Thymus (tissue), 11 donors: ENCODE data around the gene ADCK1. TPM values are rescaled to one million over a fixed set of nuclear protein-coding genes. Genes with fewer than 3 reads are reported as not detected.

Experiments used
- DNase-seq, 9 donors: peaks; one replicate each; pipeline ENCODE4 v3.0.0-alpha.2; 2013; ENCODE audit warnings: low spot score in 9 of 9, low read depth in 6 of 9, missing footprints in 1 of 9
- H3K27ac ChIP-seq, 2 donors: one replicate each; pipeline ENCODE4 v1.5.1; 2013; ENCODE audit warnings: control low read depth in 1 of 2, low read depth in 1 of 2, low read length in 1 of 2, mild to moderate bottlenecking in 1 of 2, moderate library complexity in 1 of 2
- H3K27me3 ChIP-seq, 2 donors: one replicate each; pipeline ENCODE4 v1.5.1; 2013; ENCODE audit warnings: low read length in 1 of 2; ENCODE audit not compliant: control insufficient read depth in 2 of 2, insufficient read depth in 1 of 2
- H3K36me3 ChIP-seq, 2 donors: one replicate each; pipeline ENCODE4 v1.5.1; 2013; ENCODE audit warnings: low read length in 1 of 2, mild to moderate bottlenecking in 1 of 2, moderate library complexity in 1 of 2; ENCODE audit not compliant: control insufficient read depth in 2 of 2, insufficient read depth in 2 of 2
- H3K4me1 ChIP-seq, 2 donors: one replicate each; pipeline ENCODE4 v1.5.1; 2013; ENCODE audit warnings: low read length in 2 of 2; ENCODE audit not compliant: control insufficient read depth in 2 of 2, insufficient read depth in 2 of 2
- H3K4me3 ChIP-seq, 2 donors: one replicate each; pipeline ENCODE4 v1.5.1; 2013; ENCODE audit warnings: low read length in 2 of 2, control low read depth in 1 of 2, mild to moderate bottlenecking in 1 of 2
- H3K9me3 ChIP-seq, 2 donors: one replicate each; pipeline ENCODE4 v1.5.1; 2013; ENCODE audit warnings: low read length in 1 of 2, mild to moderate bottlenecking in 1 of 2; ENCODE audit not compliant: control insufficient read depth in 2 of 2, insufficient read depth in 1 of 2
- WGBS: extraction: QIAGEN DNeasy Blood & Tissue Kit; methylation state at CpG from one replicate; pipeline ENCODE4 v1.1.7; 2013; 5-methylcytosine and 5-hydroxymethylcytosine counted together
- polyA plus RNA-seq: library from polyadenylated mRNA; stranded (reverse); fragments of 200-250 nt; gene quantifications from one replicate; pipeline ENCODE4 v1.2.3, GENCODE V29; 2013
- total RNA-seq: library from RNA; stranded (reverse); fragments of 120-200 nt; gene quantifications from one replicate; pipeline ENCODE4 v1.2.4, GENCODE V29; 2013
- donor health status: healthy.

The ADCK1 gene
- total and polyA plus RNA-seq, 2 donors: 2.8 to 8.7 TPM

DNA sequence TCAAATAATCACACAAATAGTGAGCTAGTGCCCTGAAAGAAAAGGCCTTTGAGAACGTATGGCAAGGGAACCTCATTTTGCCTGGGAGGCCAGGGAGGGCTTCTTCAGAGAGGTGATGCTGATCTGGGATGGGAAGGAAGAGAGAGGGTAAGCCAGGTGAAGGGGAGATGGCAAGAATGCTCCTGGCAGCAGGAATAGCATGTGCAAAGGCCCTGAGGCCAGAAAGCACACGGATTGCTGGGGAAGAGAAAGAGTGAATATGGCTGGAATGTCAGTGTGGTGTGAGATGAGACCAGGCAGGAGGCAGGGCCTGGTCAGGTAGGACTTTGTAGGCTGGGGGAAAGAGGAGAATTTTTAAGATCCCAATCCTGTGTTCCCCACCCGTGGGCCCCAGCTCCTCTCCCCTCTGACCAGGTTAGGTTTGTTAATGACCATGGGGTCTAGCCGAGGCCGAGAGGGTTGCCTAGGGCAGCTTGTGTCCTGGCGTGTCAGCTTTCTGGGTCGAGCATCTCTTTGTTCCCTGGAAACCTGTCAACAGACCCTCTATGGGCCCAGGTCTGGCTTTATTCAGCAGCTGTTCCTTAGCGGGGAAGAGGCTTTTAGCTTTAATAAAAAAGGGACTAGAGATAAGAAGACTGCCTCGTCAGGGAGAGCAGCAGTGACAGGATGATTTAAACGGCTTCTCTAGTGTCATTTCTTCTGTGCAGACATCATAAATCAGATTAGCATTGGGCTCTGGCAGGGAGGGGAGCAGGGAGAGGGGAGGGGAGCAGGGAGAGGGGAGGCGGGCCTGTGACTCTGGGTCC lies 123.4 kb downstream of the ADCK1 start:
- whole genome bisulfite sequencing: 89% methylated on average over 11 of the region's 11 CpGs
- no peaks in the 10 kb centered on the region for H3K36me3 ChIP-seq
- H3K4me3 ChIP-seq: no peak overlapping the region
- H3K9me3 ChIP-seq: no peaks in the 10 kb centered on the region
- H3K27me3 ChIP-seq: no peaks in the 10 kb centered on the region
- no peak overlapping the region for H3K27ac ChIP-seq
- no peak for DNase-seq
- H3K4me1 ChIP-seq: no peaks in the 10 kb centered on the region

DNA sequence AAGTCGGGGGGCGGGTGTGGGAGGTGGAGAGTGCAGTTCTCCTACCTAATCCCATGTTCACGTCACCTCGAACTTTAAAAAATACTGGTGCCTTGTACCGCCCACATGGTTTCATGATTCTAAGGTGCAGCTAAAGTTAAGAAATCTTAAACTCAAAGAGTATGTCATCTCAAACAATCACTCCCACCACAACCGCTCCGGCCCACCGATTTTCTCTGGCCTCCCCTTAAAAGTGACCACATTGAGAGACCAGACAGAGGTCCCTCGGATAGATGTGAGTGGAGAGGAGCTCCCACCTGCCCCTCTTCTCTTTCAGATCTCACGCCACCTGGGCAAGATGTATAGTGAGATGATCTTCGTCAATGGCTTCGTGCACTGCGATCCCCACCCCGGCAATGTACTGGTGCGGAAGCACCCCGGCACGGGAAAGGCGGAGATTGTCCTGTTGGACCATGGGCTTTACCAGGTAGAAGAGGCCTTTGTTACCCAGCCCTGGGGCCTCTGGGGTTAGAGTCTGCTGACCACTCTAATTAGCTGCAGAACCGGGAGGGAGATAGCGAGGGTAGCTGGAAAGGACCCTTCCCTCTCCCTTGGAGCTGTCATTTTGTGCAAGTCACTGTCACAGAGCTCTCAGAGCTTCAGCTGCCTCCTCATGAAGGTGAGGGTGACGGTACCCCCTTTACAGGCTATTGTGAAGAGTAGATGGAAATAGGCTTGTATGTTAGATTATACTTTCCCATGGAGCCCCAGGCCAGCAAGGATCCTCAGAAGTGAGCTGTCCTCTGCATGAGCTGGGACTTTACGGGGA lies 124.4 kb downstream of the ADCK1 start:
- Histone ChIP-seq H3K4me1 (no peaks in the 10 kb centered on the region), H3K27me3 (no peaks in the 10 kb centered on the region), H3K9me3 (no peaks in the 10 kb centered on the region), H3K27ac (no peak overlapping the region), H3K4me3 (no peak overlapping the region), H3K36me3 (no peaks in the 10 kb centered on the region)
- no peak for DNase-seq
- 98% methylated on average over 22 of the region's 22 CpGs for WGBS

DNA sequence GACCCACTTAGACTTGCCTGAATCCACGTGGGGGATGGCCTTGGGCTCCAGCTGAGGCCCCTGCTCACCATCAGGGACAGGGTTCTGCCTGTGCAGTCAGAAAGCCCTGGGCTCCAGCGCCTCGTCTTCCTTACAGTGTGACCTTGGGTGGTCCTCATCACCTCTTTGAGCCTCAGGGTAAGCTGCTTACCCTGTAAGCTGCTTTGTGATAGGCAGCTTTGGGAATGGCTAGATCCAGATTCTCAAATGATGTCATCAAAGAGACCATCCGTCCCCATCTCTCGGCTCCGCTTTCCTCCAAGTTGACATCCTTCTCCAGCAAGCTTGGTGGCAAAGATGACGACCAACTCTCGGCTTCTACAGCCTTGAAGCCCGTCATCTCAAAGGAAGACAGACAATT lies 127.0 kb downstream of the ADCK1 start:
- 97% methylated on average over 9 of the region's 9 CpGs for WGBS
- Histone ChIP-seq H3K9me3 (no peaks in the 10 kb centered on the region), H3K36me3 (no peaks in the 10 kb centered on the region)

DNA sequence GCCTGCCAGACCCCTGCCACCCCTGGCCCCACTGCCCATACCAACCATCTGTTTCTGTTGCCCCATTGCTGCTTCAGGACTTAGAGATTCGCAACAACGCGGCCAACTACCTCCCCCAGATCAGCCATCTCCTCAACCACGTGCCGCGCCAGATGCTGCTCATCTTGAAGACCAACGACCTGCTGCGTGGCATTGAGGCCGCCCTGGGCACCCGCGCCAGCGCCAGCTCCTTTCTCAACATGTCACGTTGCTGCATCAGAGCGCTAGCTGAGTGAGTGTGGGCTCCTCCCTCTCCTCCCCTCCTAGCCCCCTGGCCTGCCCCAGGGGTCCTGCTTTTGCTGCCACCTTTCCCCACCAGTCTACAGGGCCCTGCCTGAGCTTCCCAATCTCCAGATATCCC lies 131.5 kb downstream of the ADCK1 start:
- H3K36me3 ChIP-seq: peaks cover 2 to 11% of the 10 kb centered on the region in 2 donors
- H3K27ac ChIP-seq: no peak overlapping the region
- DNase-seq: no peak
- no peaks in the 10 kb centered on the region for H3K4me1 ChIP-seq
- H3K27me3 ChIP-seq: no peaks in the 10 kb centered on the region
- H3K4me3 ChIP-seq: no peak overlapping the region
- WGBS: 98% methylated on average over 14 of the region's 14 CpGs
- peaks cover 1 to 7% of the 10 kb centered on the region in 2 donors for H3K9me3 ChIP-seq

More for the DNA sequence above, 127.0 kb downstream of the ADCK1 start:
- Histone ChIP-seq H3K27me3 (no peaks in the 10 kb centered on the region), H3K4me3 (no peak overlapping the region), H3K27ac (no peak overlapping the region), H3K4me1 (no peaks in the 10 kb centered on the region)
- DNase-seq: no peak

DNA sequence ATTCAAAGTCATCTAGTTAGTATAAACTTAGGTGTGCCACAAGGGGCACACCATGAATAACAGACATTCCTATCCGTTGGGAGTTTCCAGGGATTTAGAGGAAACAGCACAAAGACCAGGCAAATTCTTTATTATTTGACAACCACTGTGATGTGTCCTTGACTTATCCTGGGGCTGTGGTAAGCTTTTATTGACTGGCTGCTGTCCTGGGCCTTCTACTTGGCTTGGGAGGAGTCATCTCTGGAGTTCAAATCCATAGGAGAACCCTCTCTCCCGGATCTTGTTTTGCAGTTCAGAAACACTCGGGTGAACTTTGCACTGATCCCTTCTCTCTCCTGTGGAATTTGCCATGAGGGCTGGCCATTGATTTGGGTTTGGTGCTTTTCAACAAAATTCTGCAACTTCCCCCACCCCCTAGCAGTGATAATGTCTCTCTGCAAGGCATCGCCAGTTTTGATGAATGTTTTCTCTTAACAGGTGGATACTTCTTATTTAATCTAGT lies 136.3 kb downstream of the ADCK1 start:
- over 99% methylated on average over 4 of the region's 4 CpGs for WGBS
- Histone ChIP-seq H3K9me3 (peaks cover 1 to 7% of the 10 kb centered on the region in 2 donors), H3K27ac (no peak overlapping the region), H3K4me3 (no peak overlapping the region), H3K36me3 (peaks cover 2 to 11% of the 10 kb centered on the region in 2 donors), H3K4me1 (no peaks in the 10 kb centered on the region), H3K27me3 (no peaks in the 10 kb centered on the region)
- no peak for DNase-seq

DNA sequence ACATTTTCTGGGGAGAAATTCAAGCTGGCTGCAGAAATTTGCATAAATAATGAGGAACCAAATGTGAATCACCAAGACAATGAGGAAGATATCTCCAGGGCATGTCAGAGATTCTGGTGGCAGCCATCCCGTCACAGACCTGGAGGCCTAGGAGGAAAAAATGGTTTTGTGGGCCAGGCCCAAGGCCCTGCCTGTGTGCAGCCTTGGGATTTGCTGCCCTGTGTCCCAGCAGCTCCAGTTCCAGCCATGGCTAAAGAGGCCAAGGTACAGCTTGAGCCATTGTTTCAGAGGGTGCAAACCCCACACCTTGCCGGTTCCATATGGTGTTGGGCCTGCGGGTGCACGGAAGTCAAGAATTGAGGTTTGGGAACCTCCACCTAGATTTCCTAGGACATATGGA lies 147.5 kb downstream of the ADCK1 start:
- H3K9me3 ChIP-seq: peaks cover 2 to 7% of the 10 kb centered on the region in 2 donors
- DNase-seq: no peak
- H3K4me3 ChIP-seq: no peak overlapping the region
- H3K27ac ChIP-seq: no peak overlapping the region
- 72% methylated on average over 4 of the region's 4 CpGs for WGBS
- H3K36me3 ChIP-seq: no peaks in the 10 kb centered on the region
- H3K27me3 ChIP-seq: no peaks in the 10 kb centered on the region
- no peaks in the 10 kb centered on the region for H3K4me1 ChIP-seq

DNA sequence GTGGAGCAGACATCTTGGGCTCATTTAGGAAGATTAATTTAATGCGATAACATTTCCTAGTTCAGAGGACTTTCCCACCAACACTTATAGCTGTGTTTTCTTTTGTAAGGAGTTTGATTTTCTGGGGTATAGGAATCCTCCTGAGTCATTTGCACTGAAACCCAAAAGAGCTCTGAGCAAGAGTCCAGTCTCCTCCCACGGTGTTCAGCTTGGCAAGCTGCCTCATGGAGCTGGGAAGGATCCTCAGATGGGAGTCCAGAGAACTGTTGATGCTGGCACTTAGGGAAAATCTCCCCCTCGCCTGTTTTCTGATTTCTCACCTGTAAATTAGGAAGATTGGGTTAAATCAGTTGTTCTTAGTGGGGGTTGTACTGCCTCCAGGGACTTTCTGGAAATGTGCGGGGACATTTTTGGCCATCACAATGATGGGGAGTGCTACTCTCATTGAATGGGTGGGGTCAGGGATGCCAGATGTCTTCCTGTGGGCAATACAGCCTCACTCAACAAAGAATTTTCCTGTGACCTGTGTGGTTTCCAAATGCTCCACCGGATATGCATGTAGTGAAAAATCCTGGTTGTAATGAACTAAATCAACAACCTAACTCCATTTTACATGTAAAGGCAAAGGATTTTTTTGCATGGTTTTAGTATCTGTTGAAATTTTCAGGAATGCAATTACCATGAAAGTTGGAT lies 150.6 kb downstream of the ADCK1 start:
- 81% methylated on average over 5 of the region's 5 CpGs for WGBS
- Histone ChIP-seq H3K4me1 (no peaks in the 10 kb centered on the region), H3K36me3 (no peaks in the 10 kb centered on the region), H3K27ac (no peak overlapping the region), H3K27me3 (no peaks in the 10 kb centered on the region), H3K9me3 (peaks cover 2 to 7% of the 10 kb centered on the region in 2 donors), H3K4me3 (no peak overlapping the region)
- no peak for DNase-seq

DNA sequence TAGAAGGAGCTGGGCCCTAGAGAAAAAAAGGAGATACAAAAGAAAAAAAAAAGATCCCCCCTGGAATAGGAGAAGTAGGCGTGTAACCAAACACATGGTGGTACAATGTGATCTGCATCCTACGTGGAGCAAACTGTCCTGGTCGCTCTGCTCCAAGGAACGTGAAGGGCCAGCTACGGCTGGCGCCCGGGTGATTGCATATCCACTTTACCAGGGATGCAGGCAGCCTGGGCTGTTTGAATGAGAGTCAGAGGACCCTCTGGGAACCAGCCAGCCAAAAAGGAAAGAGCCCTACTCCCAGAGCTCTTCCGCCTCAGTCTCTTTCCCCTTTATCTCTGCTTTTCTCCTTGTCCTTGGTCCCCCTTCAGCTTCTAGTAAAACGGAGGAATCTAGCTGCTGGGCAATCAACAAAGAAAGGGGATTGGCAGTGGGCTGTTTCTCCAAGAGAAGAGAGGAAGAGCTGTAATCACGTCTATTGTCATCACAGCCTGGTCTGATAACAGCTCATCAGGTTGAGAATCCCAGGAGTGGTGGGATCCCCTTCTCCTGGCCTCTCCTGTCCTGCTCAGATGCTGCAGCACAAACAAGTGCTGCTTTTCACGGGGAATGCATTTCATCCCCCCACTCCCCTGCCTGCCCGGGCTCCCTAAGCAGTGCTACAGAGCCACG lies 156.0 kb downstream of the ADCK1 start:
- Histone ChIP-seq H3K27ac (no peak overlapping the region), H3K4me1 (no peaks in the 10 kb centered on the region), H3K36me3 (no peaks in the 10 kb centered on the region), H3K9me3 (no peaks in the 10 kb centered on the region), H3K27me3 (no peaks in the 10 kb centered on the region), H3K4me3 (no peak overlapping the region)
- no peak for DNase-seq
- 87% methylated on average over 13 of the region's 13 CpGs for WGBS
